ENCODE data around the gene POTEI. TPM values are rescaled to one million over a fixed set of nuclear protein-coding genes. Genes with fewer than 3 reads are reported as not detected.
"Not testable (repeated sequence)": the region's sequence is repeated elsewhere in the genome, so short reads cannot be mapped to it uniquely, and the experiment has no call there.

The POTEI gene
- total and polyA plus RNA-seq, 8 donors: 0.06 to 22.3 (median 0.58) TPM; not detected in 3

- H3K27me3 ChIP-seq; H3K4me1 ChIP-seq; intact Hi-C loops (cut with DNase I; ENCODE audit: low total_unique reads); H3K36me3 ChIP-seq; H3K9me3 ChIP-seq; H3K27ac ChIP-seq; H3K4me3 ChIP-seq; DNase-seq: not testable (repeated sequence)
- no CpG with 5 or more reads among the region's 4 CpGs for WGBS, 5 donors
Measured at GRCh38 chr2:130530212-130530611, 21.1 kb upstream of the POTEI start.

DNA sequence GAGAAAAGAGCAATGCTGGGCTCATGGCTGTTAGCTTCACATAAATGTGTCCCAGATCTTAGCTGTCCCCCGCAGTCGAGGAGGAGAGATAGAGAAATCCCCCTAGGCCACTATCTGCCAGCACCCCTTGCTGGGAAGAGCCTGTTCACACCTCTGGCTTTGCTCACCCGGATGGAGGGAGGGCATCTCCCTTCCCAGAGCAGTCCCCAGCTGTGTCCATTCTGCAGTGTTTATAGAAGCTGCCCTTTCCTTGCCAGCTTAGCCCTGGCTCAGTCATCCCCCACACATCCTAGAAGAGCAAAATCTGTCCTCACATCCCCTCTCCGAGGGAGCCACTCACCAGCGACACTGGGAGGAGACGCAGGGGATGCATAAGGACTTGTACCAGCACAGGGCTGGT, 20.4 kb upstream of the POTEI start:
- H3K4me1 ChIP-seq; intact Hi-C loops (cut with DNase I; ENCODE audit: low total_unique reads); H3K27ac ChIP-seq; DNase-seq; H3K9me3 ChIP-seq; H3K36me3 ChIP-seq; H3K27me3 ChIP-seq; H3K4me3 ChIP-seq: not testable (repeated sequence)
- WGBS, 5 donors: no CpG with 5 or more reads among the region's 6 CpGs

- DNase-seq; intact Hi-C loops (cut with DNase I; ENCODE audit: low total_unique reads); H3K4me1 ChIP-seq; H3K27ac ChIP-seq; H3K36me3 ChIP-seq; H3K9me3 ChIP-seq; H3K4me3 ChIP-seq; H3K27me3 ChIP-seq: not testable (repeated sequence)
- WGBS, 5 donors: no CpG with 5 or more reads among the region's 40 CpGs
Measured at GRCh38 chr2:130527365-130527967, 18.3 kb upstream of the POTEI start.

- intact Hi-C loops (cut with DNase I; ENCODE audit: low total_unique reads); H3K36me3 ChIP-seq; H3K27me3 ChIP-seq; H3K9me3 ChIP-seq; H3K27ac ChIP-seq; H3K4me3 ChIP-seq; H3K4me1 ChIP-seq; DNase-seq: not testable (repeated sequence)
- no CpG with 5 or more reads among the region's 23 CpGs for WGBS, 5 donors
Measured at GRCh38 chr2:130522390-130522789, 13.3 kb upstream of the POTEI start.

GRCh38 chr2:130520992-130521391, 11.9 kb upstream of the POTEI start, which contains the start of gene CFC1B:
Gene CFC1B (plus strand): TSS chr2:130521222. CDS start chr2:130521485, 263 bp downstream.
- H3K4me1 ChIP-seq; H3K9me3 ChIP-seq; H3K36me3 ChIP-seq; H3K4me3 ChIP-seq; H3K27ac ChIP-seq; intact Hi-C loops (cut with DNase I; ENCODE audit: low total_unique reads); H3K27me3 ChIP-seq; DNase-seq: not testable (repeated sequence)
- WGBS, 5 donors: no CpG with 5 or more reads among the region's 7 CpGs

DNA sequence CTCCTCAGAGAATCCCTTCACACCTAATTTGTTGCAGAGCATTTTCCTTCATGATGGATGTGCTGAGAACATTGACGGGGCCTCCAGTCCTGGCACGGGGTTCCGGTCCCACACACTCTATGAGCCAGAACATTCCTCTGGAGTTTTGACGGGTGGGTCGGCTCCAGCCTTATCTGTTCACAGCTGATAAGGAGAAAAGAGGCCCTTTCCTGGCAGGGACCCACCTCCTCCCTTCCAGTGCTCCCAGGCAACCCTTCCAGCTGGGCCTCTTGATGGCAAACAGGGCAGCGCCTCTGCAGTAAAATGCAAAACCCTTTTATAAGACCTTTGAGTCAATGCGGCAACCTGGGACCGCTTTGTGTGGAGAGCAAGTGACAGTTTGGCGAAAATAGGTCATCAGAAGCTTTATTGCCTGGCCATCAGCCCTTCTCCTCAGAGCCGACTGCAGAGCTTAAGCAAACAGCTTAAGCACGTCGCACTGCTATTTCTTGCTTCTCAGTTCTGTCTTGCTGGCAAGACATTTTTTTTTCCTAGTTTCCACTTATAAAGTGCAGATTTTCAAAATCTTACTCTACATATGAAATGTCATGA, 9.5 kb upstream of the POTEI start:
- H3K4me3 ChIP-seq; H3K27ac ChIP-seq; DNase-seq; H3K4me1 ChIP-seq; H3K27me3 ChIP-seq; H3K36me3 ChIP-seq; intact Hi-C loops (cut with DNase I; ENCODE audit: low total_unique reads); H3K9me3 ChIP-seq: not testable (repeated sequence)
- WGBS, 5 donors: no CpG with 5 or more reads among the region's 12 CpGs

- intact Hi-C loops (cut with DNase I; ENCODE audit: low total_unique reads); H3K9me3 ChIP-seq; H3K36me3 ChIP-seq; H3K27me3 ChIP-seq; H3K4me3 ChIP-seq; H3K4me1 ChIP-seq; H3K27ac ChIP-seq: not testable (repeated sequence)
- WGBS, 5 donors: 54 to 89% (median 76%) methylated on average over 3 to 4 of the region's 17 CpGs
- DNase-seq: peak in 1 of 2 donors; percentile 1
Measured at GRCh38 chr2:130511747-130512451, 2.8 kb upstream of the POTEI start.

DNA sequence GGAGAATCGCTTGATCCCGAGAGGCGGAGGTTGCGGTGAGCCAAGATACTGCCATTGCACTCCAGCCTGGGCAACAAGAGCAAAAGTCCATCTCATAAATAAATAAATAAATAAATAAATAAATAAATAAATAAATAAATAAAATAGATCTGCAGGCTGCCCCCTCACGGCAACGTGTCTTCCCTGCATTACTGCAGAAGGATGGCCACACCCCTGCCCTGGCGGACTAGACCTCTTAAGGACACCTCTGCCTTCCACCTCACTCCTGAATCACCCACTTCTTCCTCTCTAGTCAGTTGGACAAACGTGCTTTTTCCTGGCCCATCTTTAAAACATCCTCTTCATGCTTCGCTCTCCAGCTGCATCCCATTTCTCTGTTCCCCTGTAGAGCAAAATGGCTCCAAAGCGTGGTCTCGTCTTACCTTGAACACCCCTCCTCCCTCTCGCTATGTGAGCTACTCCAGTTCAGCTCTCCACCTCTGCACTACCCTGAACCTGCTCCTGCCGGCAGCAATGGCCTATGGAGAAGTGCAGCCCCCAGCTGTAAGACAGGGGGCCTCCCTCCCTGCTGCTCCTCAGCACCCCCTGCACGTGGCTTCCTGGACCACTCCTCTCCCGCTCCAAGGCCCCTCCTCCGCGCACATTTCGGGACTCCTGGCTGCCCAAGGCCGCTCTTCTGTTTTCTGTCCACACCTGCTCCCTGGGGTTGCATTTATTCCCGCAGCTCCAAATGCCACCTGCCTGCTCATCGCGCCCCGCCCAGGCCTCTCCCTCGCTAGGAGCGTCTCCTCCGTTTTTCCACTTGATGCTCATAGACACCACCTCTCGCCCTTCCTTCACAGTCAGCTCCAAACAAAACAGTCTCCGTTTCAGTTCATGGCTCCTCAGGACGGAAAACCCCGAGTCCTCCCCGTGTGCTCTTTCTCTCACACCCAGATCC, 1.9 kb upstream of the POTEI start:
- H3K27me3 ChIP-seq; H3K27ac ChIP-seq; DNase-seq; H3K36me3 ChIP-seq; intact Hi-C loops (cut with DNase I; ENCODE audit: low total_unique reads); H3K4me1 ChIP-seq; H3K9me3 ChIP-seq; H3K4me3 ChIP-seq: not testable (repeated sequence)
- 68% methylated on average over 2 of the region's 31 CpGs; no CpG with 5 or more reads in 4 of the 5 donors for WGBS, 5 donors

GRCh38 chr2:130491073-130491472, 18.1 kb downstream of the POTEI start:
- H3K9me3 ChIP-seq; H3K36me3 ChIP-seq; H3K27ac ChIP-seq; H3K4me1 ChIP-seq; H3K4me3 ChIP-seq; intact Hi-C loops (cut with DNase I; ENCODE audit: low total_unique reads); H3K27me3 ChIP-seq; DNase-seq: not testable (repeated sequence)
- WGBS, 5 donors: 0 to 100% (median 72%) methylated on average over 1 to 3 of the region's 4 CpGs; no CpG with 5 or more reads in 1 of the 5 donors

DNA sequence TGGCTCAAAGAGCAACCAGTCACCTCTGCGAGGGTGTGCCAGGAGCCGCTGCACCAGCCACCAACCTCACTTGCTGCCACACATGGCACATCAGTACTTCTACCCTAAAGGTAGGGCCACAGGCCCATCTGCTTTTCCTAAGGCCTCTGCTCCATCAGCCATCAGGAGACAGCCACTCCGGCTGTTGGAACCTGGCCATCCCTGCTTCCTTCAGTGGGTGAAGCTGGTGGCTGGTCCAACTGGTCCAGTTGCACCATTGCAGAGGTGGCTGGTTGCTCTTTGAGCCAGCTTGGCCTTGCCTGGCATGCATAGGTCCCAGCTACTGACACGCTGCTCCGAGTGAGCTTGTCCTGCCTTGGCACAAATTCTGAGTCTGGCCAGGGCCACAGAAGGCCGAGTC, 53.7 kb downstream of the POTEI start:
- intact Hi-C loops (cut with DNase I; ENCODE audit: low total_unique reads); H3K4me1 ChIP-seq; H3K36me3 ChIP-seq; H3K27ac ChIP-seq; H3K27me3 ChIP-seq; H3K9me3 ChIP-seq; DNase-seq; H3K4me3 ChIP-seq: not testable (repeated sequence)
- 71 to 97% (median 90%) methylated on average over 1 to 6 of the region's 6 CpGs for whole genome bisulfite sequencing, 5 donors

DNA sequence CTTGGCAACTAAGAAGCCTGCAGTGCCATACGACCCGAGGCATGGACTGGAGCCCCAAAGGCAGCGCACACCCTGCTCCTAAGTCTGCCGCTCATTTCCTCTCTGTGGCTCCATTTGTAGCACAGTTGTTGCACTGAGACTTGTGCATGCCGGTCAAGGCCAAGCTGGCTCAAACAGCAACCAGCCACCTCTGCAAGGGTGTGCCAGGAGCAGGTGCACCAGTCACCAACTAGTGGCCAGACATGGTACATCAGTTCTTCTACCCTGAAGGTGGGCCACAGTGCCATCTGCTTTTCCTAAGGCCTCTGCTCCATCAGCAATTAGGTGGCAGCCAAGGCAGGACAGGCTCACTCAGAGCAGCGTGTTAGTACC, 54.4 kb downstream of the POTEI start:
- H3K4me3 ChIP-seq; H3K36me3 ChIP-seq; DNase-seq; H3K27ac ChIP-seq; H3K4me1 ChIP-seq; H3K9me3 ChIP-seq; H3K27me3 ChIP-seq; intact Hi-C loops (cut with DNase I; ENCODE audit: low total_unique reads): not testable (repeated sequence)
- 82 to 98% (median 97%) methylated on average over 5 to 6 of the region's 6 CpGs for WGBS, 5 donors

Data from stomach (tissue), 9 donors.